Activated T-cell treated with anti-CD3 and anti-CD28 coated beads, Interleukin-2, amount 50 U/mL, for 4 hours (primary cell): ENCODE results near the gene FOXD4L3. TPM values are rescaled to one million over a fixed set of nuclear protein-coding genes. Genes with fewer than 3 reads are reported as not detected.
A peak's percentile ranks its signal among the peaks of the same experiment; 100 is the strongest.
"Not testable (repeated sequence)": the region's sequence is repeated elsewhere in the genome, so short reads cannot be mapped to it uniquely, and the experiment has no call there.

Source experiments
- ATAC-seq, 2 donors: fragments of 200-7000 bp; cut with Tn5 transposase; one replicate each; pipeline ENCODE4 v1.10.0; 2021
- DNase-seq: peaks from one replicate; pipeline ENCODE4 v3.0.0-alpha.2; 2020
- H3K27me3 Mint-ChIP-seq: one replicate; pipeline ENCODE4 v1.8.0; 2021; ENCODE audit warnings: low read depth, mixed read lengths
- H3K36me3 Mint-ChIP-seq: one replicate; pipeline ENCODE4 v1.8.0; 2022; ENCODE audit warnings: mixed read lengths; ENCODE audit not compliant: insufficient read depth
- H3K4me1 Mint-ChIP-seq: one replicate; pipeline ENCODE4 v1.8.0; 2021; ENCODE audit warnings: low read depth, mixed read lengths
- H3K4me3 Mint-ChIP-seq: one replicate; pipeline ENCODE4 v1.8.0; 2021; ENCODE audit warnings: mild to moderate bottlenecking, moderate library complexity, mixed read lengths
- H3K9me3 Mint-ChIP-seq: one replicate; pipeline ENCODE4 v1.8.0; 2021; ENCODE audit warnings: mixed read lengths
- total RNA-seq, 3 donors: library from RNA; stranded (reverse); gene quantifications; one replicate each; pipeline ENCODE4 v1.2.1, GENCODE V29; 2021

FOXD4L3 gene
- total RNA-seq, 3 donors from 2014 or later, result not detected

DNA sequence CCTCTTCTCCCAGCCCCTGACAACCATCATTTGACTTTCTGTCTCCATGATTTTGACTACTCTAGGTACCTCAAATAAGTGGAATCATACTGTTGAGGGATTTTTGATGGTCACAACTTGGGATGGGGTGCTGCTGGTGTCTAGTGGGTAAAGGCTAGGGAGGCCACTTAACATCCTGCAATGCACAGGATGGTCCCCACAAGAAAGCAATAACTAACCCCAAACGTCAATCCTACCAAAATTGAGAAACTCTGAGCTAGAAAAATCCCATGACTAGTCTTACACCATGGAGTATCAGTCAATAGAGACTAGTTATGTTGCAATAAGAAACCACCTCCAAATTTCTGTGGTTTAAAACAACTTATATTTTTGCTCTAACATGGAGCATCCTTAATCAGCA, 29.5 kb downstream of the FOXD4L3 start:
- H3K4me1 Mint-ChIP-seq, H3K9me3 Mint-ChIP-seq, H3K4me3 Mint-ChIP-seq, DNase-seq, ATAC-seq, H3K36me3 Mint-ChIP-seq, H3K27me3 Mint-ChIP-seq: not testable (repeated sequence)

DNA sequence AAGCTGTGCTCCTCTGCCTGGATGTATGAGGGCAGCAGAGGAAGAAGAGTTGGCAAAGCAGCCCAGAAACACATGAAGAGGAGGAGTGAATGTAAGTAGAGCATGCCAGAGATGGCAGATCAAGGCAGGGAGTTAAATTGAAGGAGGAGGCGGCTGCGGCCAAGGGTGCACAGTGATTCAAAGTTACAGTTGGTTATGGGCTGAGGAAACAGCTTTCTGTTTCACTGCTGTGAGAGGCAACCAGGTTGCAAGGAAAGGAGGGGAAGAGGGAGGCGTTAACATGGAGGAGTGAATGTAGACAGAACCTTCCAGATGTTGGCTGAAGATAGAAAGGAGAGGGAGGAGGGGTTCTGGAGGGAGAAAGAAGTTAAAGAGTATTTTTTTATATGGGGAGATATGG, 33.3 kb downstream of the FOXD4L3 start:
- H3K4me1 Mint-ChIP-seq, H3K36me3 Mint-ChIP-seq, H3K4me3 Mint-ChIP-seq, DNase-seq, H3K27me3 Mint-ChIP-seq, H3K9me3 Mint-ChIP-seq: not testable (repeated sequence)
- ATAC-seq, result peak in 1 of 2 donors; percentile 40

DNA sequence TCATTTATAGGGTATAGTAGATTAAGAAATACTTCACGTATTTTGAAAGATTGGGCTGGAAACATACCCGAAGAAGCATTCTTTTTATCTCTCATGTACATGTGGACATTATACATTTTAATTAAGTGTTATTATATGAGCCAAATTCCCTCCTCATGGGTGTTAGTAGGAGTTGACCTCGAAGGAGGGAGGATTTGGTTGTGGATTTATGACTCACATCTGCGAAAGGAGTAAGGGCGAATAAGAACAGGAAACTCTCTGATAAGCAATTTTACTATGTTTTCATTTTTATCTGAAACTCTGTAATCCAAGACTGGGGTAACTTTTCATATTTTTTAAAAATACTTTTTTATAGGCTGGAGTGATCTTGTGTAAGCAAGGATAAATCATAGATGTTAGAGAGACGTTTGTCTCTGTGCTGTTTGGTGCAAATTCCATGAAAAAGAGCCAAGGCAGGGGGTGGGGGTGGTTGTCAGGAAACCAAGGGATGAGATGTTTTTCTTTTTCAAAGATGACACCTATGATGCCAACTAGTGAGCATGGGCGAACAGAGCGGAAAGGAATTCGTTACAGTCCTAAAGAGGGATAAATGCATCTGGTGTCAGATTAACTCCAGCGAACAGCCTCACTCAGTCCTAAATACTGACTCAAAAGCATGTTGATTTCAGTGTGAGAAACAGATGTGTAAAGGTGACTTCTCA, 34.1 kb downstream of the FOXD4L3 start:
- not testable (repeated sequence) for ATAC-seq, H3K4me1 Mint-ChIP-seq, H3K27me3 Mint-ChIP-seq, H3K9me3 Mint-ChIP-seq, H3K36me3 Mint-ChIP-seq, H3K4me3 Mint-ChIP-seq, DNase-seq

DNA sequence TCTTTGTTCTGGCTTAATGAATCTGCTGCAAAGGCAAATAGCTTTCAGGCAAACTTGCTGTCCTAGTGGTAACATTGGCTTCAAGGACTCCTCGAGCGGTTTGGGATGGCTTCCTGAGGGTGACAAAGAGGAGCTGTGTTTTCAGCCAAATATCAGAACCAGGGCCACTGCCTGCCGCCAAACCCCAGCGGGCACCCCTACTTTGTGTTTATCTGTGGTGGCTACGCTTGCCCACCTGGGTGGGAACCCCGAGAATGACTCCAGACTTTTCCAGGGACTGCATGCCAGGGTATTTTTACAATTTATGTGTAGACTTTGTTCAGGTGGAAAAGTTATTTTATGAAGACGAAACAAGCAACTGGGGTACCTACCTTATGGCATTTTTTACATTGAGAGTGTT, 35.3 kb downstream of the FOXD4L3 start:
- not testable (repeated sequence) for H3K27me3 Mint-ChIP-seq, DNase-seq, H3K4me3 Mint-ChIP-seq, H3K4me1 Mint-ChIP-seq, H3K9me3 Mint-ChIP-seq, ATAC-seq, H3K36me3 Mint-ChIP-seq

GRCh38 chr9:68342265-68343025, 39.8 kb downstream of the FOXD4L3 start:
- H3K27me3 Mint-ChIP-seq, H3K36me3 Mint-ChIP-seq, H3K4me1 Mint-ChIP-seq, DNase-seq, H3K4me3 Mint-ChIP-seq, H3K9me3 Mint-ChIP-seq: not testable (repeated sequence)
- peak; percentile 84 to 85 for ATAC-seq

DNA sequence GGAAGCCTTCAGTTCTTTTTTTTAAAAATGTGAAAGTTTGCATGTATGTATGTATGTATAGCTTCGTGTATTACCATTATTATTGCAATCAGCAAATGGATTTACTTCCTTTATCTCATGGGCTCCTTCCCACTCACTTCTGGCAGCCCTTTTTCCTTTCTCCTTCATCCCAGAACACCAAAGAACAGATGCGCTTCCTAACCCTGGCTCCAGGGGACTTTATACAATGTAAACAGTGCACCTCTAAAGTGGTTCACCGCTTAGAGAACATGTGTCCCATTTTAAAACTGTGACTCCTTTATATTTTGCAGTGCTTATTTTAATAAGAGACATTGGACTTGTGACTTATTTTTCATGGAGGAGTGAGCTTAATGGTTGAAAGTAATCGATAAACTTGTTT, 40.6 kb downstream of the FOXD4L3 start:
- not testable (repeated sequence) for H3K9me3 Mint-ChIP-seq, ATAC-seq

DNA sequence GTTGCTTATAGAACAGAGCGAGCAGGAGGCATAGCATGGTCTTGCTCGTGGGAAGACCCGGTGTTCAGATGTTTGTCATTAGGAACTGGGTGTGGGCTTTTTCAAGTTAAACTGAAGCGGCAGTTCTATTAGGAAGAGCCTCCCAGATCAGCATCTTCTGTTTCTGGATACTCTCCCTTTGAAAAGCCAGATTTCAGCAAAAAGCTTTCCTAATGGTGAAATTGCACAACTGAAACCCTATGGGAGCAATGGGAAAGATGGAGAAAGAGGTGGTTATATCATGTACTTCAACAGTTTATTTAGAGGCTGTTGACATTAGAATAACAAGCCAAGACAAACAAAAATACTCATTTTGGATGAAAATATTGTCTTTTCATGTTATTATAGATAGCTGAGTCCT, 41.3 kb downstream of the FOXD4L3 start:
- H3K36me3 Mint-ChIP-seq, ATAC-seq, H3K4me1 Mint-ChIP-seq, H3K4me3 Mint-ChIP-seq, H3K9me3 Mint-ChIP-seq, DNase-seq, H3K27me3 Mint-ChIP-seq: not testable (repeated sequence)

More for the DNA sequence above, 40.6 kb downstream of the FOXD4L3 start:
- not testable (repeated sequence) for H3K27me3 Mint-ChIP-seq, H3K4me3 Mint-ChIP-seq, H3K36me3 Mint-ChIP-seq, H3K4me1 Mint-ChIP-seq, DNase-seq

DNA sequence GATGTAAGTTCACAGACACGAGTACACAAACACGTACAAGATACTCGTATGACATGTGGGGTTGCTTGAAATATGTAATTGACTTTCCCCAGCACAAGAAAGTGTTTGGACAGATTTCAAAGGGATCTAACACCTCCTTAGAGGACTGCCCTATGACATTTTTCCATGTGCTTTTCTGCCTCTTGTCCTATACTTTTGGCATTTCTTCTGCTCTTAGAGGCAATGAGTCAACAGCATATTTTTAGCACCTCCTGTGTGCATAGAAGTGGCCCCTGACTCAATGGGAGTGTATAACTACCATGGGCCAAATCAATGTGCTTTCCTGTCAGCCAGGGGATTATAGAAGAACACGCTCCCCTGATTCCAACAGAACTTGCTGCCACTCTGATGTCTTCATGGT, 49.0 kb downstream of the FOXD4L3 start:
- not testable (repeated sequence) for H3K4me3 Mint-ChIP-seq, H3K36me3 Mint-ChIP-seq, H3K4me1 Mint-ChIP-seq, ATAC-seq, DNase-seq, H3K9me3 Mint-ChIP-seq
- peaks cover 13% of the 10 kb centered on the region for H3K27me3 Mint-ChIP-seq

Other genes starting within 250 kb of the FOXD4L3 start
- gene ZNG1C, start 60.9 kb upstream of the FOXD4L3 start, total RNA-seq, result 10 to 100 TPM; 42.3 to 51.1 (median 43.4) TPM
- not detected for gene PGM5, start 53.7 kb downstream of the FOXD4L3 start, total RNA-seq
- gene TMEM252, start 238.0 kb downstream of the FOXD4L3 start, total RNA-seq, result not detected